AG10803 (cell line): ENCODE measurements around the gene CTSL.

ENCODE experiments used
- DNase-seq: peaks from one replicate; pipeline ENCODE4 v3.0.0; 2010; ENCODE audit warnings: low read depth
- H3K4me3 ChIP-seq: 2 replicates; pipeline ENCODE4 v1.5.1; 2011; ENCODE audit warnings: mild to moderate bottlenecking, low read length, control low read depth
- TF ChIP-seq, protein P1 (sequence below): conservative IDR thresholded peaks from 2 replicates; pipeline ENCODE4 v1.5.1; 2011; ENCODE audit warnings: mild to moderate bottlenecking, low read length, control low read depth, inconsistent platforms

CTSL gene

GRCh38 chr9:87713988-87714330 is 12.0 kb upstream of the CTSL start:
- peak overlapping the region; percentile 43 for H3K4me3 ChIP-seq
- DNase-seq: no peak
- TF ChIP-seq, protein P1, sequence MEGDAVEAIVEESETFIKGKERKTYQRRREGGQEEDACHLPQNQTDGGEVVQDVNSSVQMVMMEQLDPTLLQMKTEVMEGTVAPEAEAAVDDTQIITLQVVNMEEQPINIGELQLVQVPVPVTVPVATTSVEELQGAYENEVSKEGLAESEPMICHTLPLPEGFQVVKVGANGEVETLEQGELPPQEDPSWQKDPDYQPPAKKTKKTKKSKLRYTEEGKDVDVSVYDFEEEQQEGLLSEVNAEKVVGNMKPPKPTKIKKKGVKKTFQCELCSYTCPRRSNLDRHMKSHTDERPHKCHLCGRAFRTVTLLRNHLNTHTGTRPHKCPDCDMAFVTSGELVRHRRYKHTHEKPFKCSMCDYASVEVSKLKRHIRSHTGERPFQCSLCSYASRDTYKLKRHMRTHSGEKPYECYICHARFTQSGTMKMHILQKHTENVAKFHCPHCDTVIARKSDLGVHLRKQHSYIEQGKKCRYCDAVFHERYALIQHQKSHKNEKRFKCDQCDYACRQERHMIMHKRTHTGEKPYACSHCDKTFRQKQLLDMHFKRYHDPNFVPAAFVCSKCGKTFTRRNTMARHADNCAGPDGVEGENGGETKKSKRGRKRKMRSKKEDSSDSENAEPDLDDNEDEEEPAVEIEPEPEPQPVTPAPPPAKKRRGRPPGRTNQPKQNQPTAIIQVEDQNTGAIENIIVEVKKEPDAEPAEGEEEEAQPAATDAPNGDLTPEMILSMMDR: no peak

GRCh38 chr9:87714819-87715218 is 11.1 kb upstream of the CTSL start:
- DNase-seq: peak; percentile 93
- H3K4me3 ChIP-seq: no peak overlapping the region
- TF ChIP-seq, protein P1: no peak

DNA sequence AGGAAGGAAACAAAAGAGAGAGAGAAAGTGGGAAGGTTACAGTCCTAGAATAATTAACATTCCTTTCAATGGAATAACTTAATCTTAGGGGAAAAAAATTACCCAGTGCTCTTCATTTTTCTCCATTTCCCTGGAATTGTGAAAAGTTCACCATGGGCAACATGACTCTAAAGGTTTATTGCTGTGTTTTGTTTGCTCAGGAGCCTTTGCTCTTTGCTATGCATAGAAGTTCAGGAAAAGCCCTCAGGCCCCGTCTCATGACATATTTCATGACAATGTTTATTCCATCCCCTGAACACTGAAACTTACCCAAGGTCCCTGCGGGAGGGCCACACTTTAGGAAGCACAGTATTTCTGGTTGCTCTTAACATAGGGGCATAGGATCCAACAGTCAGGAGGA is 9.8 kb upstream of the CTSL start:
- TF ChIP-seq, protein P1: no peak
- H3K4me3 ChIP-seq: no peak overlapping the region
- DNase-seq: peak; percentile 34

DNA sequence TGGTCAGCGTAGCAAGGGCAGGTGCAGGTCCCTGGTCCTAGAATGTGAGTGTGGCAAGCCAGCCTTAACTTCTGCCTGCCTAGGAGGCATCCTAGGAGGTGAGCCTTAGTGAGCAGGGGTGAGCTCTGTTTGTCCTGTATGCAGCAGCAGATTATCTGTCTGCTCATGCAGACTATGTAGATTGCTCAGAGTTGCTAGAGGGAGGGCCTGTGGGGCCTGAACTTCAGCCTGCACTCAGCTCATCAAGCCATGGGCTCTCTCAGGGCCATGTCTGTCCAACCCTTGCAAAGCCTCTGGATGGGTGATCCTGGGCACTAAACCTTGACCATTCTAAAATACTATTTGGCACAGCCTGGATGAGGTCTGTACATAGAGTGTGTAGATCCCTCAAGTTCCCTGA is 8.5 kb upstream of the CTSL start:
- no peak for DNase-seq
- TF ChIP-seq, protein P1: no peak
- no peak overlapping the region for H3K4me3 ChIP-seq

- H3K4me3 ChIP-seq: no peak overlapping the region
- TF ChIP-seq, protein P1: no peak
- no peak for DNase-seq
Observed at GRCh38 chr9:87718231-87718630, 7.7 kb upstream of the CTSL start.

DNA sequence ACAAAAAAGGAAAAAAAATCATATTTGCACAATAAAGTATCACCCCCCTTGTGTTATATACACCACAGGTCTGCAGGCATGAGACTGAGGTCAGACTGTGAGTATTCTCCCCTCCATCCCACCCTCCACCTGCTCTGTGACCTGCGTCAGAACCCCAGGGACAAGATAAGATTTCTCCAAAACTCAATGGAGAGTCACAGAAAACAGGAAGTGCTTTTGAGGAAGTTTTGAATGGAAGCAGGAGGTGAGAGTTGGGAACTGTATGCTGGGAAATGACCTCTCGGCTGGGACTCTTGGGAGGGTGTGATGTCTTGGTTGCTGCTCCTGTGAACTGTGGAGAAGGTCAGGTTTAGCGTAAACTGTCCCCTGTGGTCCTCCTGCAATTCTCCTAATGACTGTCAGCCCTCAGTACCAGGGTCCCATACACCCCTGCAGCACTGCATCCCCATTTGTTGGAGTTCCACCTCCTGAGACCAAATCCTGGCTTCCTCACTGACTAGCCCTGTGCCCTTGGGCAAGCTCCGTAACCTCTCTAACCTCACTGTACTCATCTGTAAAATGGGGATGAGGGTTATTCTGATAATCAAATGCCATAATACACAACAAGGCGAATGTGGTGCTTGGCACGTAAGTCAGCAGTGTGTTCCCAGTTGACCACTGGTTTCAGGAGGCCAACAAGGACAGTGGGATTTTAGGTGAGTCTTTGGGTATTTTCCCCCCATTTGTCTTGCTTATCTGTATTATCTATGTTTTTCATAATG is 6.9 kb upstream of the CTSL start:
- no peak overlapping the region for H3K4me3 ChIP-seq
- TF ChIP-seq, protein P1: no peak
- no peak for DNase-seq

DNA sequence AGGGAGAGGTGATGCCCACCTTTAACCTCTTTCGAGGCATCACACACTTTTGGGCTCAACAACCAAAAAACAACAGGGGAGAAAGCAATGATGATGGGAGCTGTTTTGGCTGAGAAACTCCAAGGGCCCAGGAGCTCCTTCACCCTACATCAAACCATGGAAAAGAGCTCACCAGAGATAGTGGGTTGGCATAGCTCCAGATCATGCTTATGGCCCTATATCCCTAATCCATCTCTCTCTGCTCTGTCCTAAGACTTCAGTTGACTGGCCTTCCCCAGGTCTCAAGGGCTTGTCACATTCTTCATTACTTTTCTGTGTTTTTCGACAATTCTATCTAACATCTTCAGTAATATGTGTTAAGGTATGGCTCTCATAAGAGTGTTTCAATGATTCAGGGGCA is 5.7 kb upstream of the CTSL start:
- TF ChIP-seq, protein P1: no peak
- DNase-seq: no peak
- H3K4me3 ChIP-seq: no peak overlapping the region
